ENCODE results near the gene ADARB2. TPM values are rescaled to one million over a fixed set of nuclear protein-coding genes. Genes with fewer than 3 reads are reported as not detected.

ADARB2 gene
- total and polyA plus RNA-seq, 7 experiments from 2014 or later, result 0.05 to 13.6 (median 6.3) TPM; not detected in 3

DNA sequence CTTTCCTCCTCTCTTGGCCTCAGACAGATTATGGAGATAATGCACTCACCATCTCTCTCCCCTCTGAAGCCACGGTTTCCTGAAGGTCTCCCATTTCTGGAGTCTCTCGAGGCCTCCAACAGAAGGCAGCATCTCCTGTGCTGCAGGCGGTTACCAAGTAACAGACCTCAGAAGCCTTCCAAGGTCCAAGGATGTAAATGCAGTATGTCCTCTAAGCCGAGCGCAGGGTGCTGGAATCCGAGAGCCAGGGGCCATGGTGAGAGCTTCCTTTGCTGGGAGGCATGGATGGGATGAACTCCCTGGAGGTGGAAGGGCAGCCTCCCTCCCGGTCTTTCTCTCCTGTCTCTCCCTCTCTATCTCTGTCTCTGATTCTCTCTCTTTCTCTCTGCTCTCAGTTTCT, 79.8 kb downstream of the ADARB2 start:
- no peak overlapping the region for H3K27ac Mint-ChIP-seq
- peaks cover 0 to 11% (median 0%) of the 10 kb centered on the region in 7 donors for H3K4me1 Mint-ChIP-seq
- no peaks in the 10 kb centered on the region for H3K4me1 ChIP-seq (ENCODE audit: control insufficient read depth in 2 of 2, insufficient read depth in 2 of 2, low read length in 2 of 2)
- peaks cover 11 to 24% (median 14%) of the 10 kb centered on the region in 5 donors for H3K27me3 Mint-ChIP-seq
- H3K36me3 Mint-ChIP-seq, result no peaks in the 10 kb centered on the region
- DNase-seq (no peak), ATAC-seq (no peak)
- ChIA-PET POLR2A (no interaction called here), CTCF (no interaction called here)
- peaks cover 0 to 2% (median 0%) of the 10 kb centered on the region in 11 donors for H3K9me3 Mint-ChIP-seq
- H3K9me3 ChIP-seq (ENCODE audit: control insufficient read depth in 2 of 3, low read length in 3 of 3), result no peaks in the 10 kb centered on the region
- no peak overlapping the region for H3K4me3 ChIP-seq (ENCODE audit: low read length)
- no peak overlapping the region for H3K27ac ChIP-seq (ENCODE audit: low read depth, low read length)
- H3K27me3 ChIP-seq (ENCODE audit: control insufficient read depth in 2 of 2, insufficient read depth in 2 of 2, low read length in 2 of 2), result no peaks in the 10 kb centered on the region
- H3K4me3 Mint-ChIP-seq, result no peak overlapping the region
- H3K36me3 ChIP-seq (ENCODE audit: control insufficient read depth in 2 of 3, insufficient read depth in 3 of 3, low read length in 3 of 3), result no peaks in the 10 kb centered on the region
- intact Hi-C loops (cut with micrococcal nuclease), result no loop called here

DNA sequence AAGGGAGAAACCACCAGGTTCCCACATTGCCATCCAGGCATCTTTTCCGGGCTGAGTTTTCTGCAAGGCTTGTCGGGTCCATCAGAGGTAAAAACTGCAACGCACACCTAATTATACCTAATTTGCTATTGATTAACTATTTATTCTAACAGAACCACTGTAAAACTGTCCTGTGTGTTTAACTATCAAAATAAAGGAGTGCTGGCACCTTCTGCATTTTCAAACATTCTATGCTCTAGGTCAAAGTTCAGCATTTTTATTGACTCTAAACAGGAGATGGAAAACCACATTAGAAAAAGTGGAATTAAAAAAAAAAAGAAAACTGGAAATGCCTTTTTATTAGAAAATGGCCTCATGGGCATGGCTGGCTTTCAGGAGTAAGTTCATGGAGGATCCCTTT, 82.0 kb downstream of the ADARB2 start:
- ATAC-seq, result no peak
- Mint-ChIP-seq H3K27me3 (peaks cover 9 to 17% (median 12%) of the 10 kb centered on the region in 5 donors), H3K9me3 (peaks cover 0 to 2% (median 0%) of the 10 kb centered on the region in 11 donors), H3K4me1 (peaks cover 0 to 11% (median 0%) of the 10 kb centered on the region in 7 donors), H3K4me3 (no peak overlapping the region), H3K36me3 (no peaks in the 10 kb centered on the region), H3K27ac (no peak overlapping the region)
- no peaks in the 10 kb centered on the region for H3K27me3 ChIP-seq (ENCODE audit: control insufficient read depth in 2 of 2, insufficient read depth in 2 of 2, low read length in 2 of 2)
- intact Hi-C loops (cut with micrococcal nuclease), result no loop called here
- no peaks in the 10 kb centered on the region for H3K4me1 ChIP-seq (ENCODE audit: control insufficient read depth in 2 of 2, insufficient read depth in 2 of 2, low read length in 2 of 2)
- no peak for DNase-seq
- no peak overlapping the region for H3K27ac ChIP-seq (ENCODE audit: low read depth, low read length)
- no peaks in the 10 kb centered on the region for H3K9me3 ChIP-seq (ENCODE audit: control insufficient read depth in 2 of 3, low read length in 3 of 3)
- CTCF ChIA-PET, result no interaction called here
- POLR2A ChIA-PET, result no interaction called here
- H3K36me3 ChIP-seq (ENCODE audit: control insufficient read depth in 2 of 3, insufficient read depth in 3 of 3, low read length in 3 of 3), result no peaks in the 10 kb centered on the region
- H3K4me3 ChIP-seq (ENCODE audit: low read length), result no peak overlapping the region

DNA sequence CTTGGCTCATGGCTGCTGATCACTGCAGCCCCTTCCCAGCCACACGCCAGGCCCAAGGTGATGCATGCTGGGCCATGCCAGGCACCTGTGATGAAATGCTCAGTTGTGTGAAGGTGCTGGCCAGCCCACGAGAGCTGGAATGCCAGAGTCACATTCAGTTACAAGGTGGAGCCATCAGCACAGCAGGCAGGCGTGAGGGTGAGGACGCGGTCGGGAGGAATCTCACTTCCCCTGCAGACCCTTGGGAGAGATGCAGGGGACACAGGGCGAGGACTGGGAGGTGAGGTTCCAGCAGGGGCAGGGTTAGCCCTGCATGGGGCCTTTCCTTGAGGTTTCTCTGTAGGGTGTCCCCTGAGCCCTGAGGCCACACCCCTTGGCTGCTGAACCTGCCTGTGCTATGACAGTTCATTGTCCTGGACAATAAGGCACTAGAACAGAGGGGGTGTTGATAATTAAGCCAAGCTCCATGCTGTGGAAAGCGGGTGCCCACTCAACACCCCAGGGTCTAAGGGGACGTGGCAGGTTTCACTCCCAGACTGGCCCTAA, 82.4 kb downstream of the ADARB2 start:
- no peaks in the 10 kb centered on the region for H3K36me3 Mint-ChIP-seq
- Histone ChIP-seq H3K27ac (ENCODE audit: low read depth, low read length) (no peak overlapping the region), H3K27me3 (ENCODE audit: control insufficient read depth in 2 of 2, insufficient read depth in 2 of 2, low read length in 2 of 2) (no peaks in the 10 kb centered on the region), H3K4me1 (ENCODE audit: control insufficient read depth in 2 of 2, insufficient read depth in 2 of 2, low read length in 2 of 2) (no peaks in the 10 kb centered on the region), H3K9me3 (ENCODE audit: control insufficient read depth in 2 of 3, low read length in 3 of 3) (no peaks in the 10 kb centered on the region), H3K4me3 (ENCODE audit: low read length) (no peak overlapping the region), H3K36me3 (ENCODE audit: control insufficient read depth in 2 of 3, insufficient read depth in 3 of 3, low read length in 3 of 3) (no peaks in the 10 kb centered on the region)
- H3K4me3 Mint-ChIP-seq, result no peak overlapping the region
- ATAC-seq (no peak), DNase-seq (no peak)
- ChIA-PET POLR2A (no interaction called here), CTCF (no interaction called here)
- peaks cover 0 to 11% (median 0%) of the 10 kb centered on the region in 7 donors for H3K4me1 Mint-ChIP-seq
- H3K27ac Mint-ChIP-seq, result no peak overlapping the region
- H3K9me3 Mint-ChIP-seq, result peaks cover 0 to 2% (median 0%) of the 10 kb centered on the region in 11 donors
- intact Hi-C loops (cut with micrococcal nuclease), result no loop called here
- H3K27me3 Mint-ChIP-seq, result peaks cover 9 to 21% (median 14%) of the 10 kb centered on the region in 5 donors

- Mint-ChIP-seq H3K27me3 (peaks cover 9 to 21% (median 14%) of the 10 kb centered on the region in 5 donors), H3K27ac (no peak overlapping the region), H3K4me3 (no peak overlapping the region), H3K4me1 (peaks cover 0 to 11% (median 0%) of the 10 kb centered on the region in 7 donors), H3K36me3 (no peaks in the 10 kb centered on the region), H3K9me3 (peaks cover 0 to 2% (median 0%) of the 10 kb centered on the region in 11 donors)
- DNase-seq (no peak), ATAC-seq (no peak)
- CTCF ChIA-PET, result no interaction called here
- H3K4me3 ChIP-seq (ENCODE audit: low read length), result no peak overlapping the region
- no peaks in the 10 kb centered on the region for H3K9me3 ChIP-seq (ENCODE audit: control insufficient read depth in 2 of 3, low read length in 3 of 3)
- H3K27me3 ChIP-seq (ENCODE audit: control insufficient read depth in 2 of 2, insufficient read depth in 2 of 2, low read length in 2 of 2), result no peaks in the 10 kb centered on the region
- intact Hi-C loops (cut with micrococcal nuclease), result no loop called here
- H3K27ac ChIP-seq (ENCODE audit: low read depth, low read length), result no peak overlapping the region
- H3K4me1 ChIP-seq (ENCODE audit: control insufficient read depth in 2 of 2, insufficient read depth in 2 of 2, low read length in 2 of 2), result no peaks in the 10 kb centered on the region
- no peaks in the 10 kb centered on the region for H3K36me3 ChIP-seq (ENCODE audit: control insufficient read depth in 2 of 3, insufficient read depth in 3 of 3, low read length in 3 of 3)
- POLR2A ChIA-PET, result no interaction called here
These were observed 83.1 kb downstream of the ADARB2 start for GRCh38 chr10:1654247-1654646.

DNA sequence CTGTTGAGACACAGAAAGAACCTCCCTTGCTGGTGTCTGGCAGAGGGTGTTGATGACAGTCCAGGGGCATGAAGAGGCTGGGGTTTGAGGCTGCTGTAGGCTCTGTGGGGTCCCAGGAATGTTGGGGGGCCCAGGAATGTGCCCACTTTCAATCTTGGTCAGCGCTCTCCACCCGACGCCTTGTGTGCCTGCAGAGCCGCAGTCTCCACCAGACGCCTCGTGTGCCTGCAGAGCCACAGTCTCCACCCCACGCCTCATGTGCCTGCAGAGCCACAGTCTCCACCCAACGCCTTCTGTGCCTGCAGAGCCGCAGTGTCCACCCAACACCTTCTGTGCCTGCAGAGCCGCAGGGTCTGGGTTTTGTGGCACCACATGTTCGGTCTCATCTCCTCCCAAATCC, 84.0 kb downstream of the ADARB2 start:
- Mint-ChIP-seq H3K4me3 (no peak overlapping the region), H3K9me3 (peaks cover 0 to 2% (median 0%) of the 10 kb centered on the region in 11 donors), H3K4me1 (peaks cover 0 to 9% (median 0%) of the 10 kb centered on the region in 7 donors), H3K27ac (no peak overlapping the region), H3K27me3 (peaks cover 7 to 20% (median 13%) of the 10 kb centered on the region in 5 donors), H3K36me3 (no peaks in the 10 kb centered on the region)
- intact Hi-C loops (cut with micrococcal nuclease), result no loop called here
- no peak for ATAC-seq
- DNase-seq, result no peak
- POLR2A ChIA-PET, result no interaction called here
- Histone ChIP-seq H3K36me3 (ENCODE audit: control insufficient read depth in 2 of 3, insufficient read depth in 3 of 3, low read length in 3 of 3) (no peaks in the 10 kb centered on the region), H3K4me1 (ENCODE audit: control insufficient read depth in 2 of 2, insufficient read depth in 2 of 2, low read length in 2 of 2) (no peaks in the 10 kb centered on the region), H3K27me3 (ENCODE audit: control insufficient read depth in 2 of 2, insufficient read depth in 2 of 2, low read length in 2 of 2) (no peaks in the 10 kb centered on the region), H3K27ac (ENCODE audit: low read depth, low read length) (no peak overlapping the region), H3K9me3 (ENCODE audit: control insufficient read depth in 2 of 3, low read length in 3 of 3) (no peaks in the 10 kb centered on the region), H3K4me3 (ENCODE audit: low read length) (no peak overlapping the region)
- CTCF ChIA-PET, result no interaction called here

- intact Hi-C loops (cut with micrococcal nuclease), result no loop called here
- CTCF ChIA-PET, result no interaction called here
- peaks cover 0 to 11% (median 6%) of the 10 kb centered on the region in 5 donors for H3K27me3 Mint-ChIP-seq
These were observed 85.2 kb downstream of the ADARB2 start for GRCh38 chr10:1652151-1652550.

DNA sequence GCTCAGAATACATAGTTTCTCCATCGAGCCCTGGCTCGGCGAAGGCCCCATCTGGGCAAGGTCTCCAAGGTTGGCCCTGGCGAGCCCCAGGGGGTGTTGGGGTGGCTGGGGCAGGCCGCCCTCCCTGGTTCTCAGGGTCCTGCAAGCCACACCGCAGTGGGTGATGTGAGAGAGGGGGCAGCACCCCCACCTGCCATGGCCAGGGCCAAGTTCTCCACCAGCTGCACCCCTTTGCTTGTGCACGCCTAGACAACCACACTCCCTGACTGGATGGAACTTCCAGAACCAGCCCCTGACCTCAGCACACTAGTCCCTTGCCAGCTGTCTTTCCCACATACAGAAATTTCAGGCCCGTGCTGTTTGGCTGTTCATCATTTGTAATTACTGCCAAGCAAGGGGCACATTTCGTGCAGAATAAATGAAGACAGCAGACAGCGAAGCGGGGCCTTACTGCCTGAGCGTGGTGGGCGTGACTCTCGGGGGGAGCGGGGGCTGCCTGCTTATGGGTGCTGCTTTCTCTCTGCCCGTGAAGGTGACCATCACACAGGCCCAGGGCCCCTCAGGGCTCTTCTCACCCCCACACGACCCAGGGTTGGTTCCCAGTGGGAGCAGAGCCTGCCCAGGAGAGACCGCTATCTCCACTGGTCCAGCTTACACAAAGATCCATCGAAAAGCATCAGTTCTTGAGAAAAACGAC, 85.9 kb downstream of the ADARB2 start:
- Mint-ChIP-seq H3K36me3 (no peaks in the 10 kb centered on the region), H3K4me1 (no peaks in the 10 kb centered on the region)
- POLR2A ChIA-PET, result no interaction called here

More at GRCh38 chr10:1652151-1652550, 85.2 kb downstream of the ADARB2 start:
- POLR2A ChIA-PET, result no interaction called here
- no peaks in the 10 kb centered on the region for H3K36me3 ChIP-seq (ENCODE audit: control insufficient read depth in 2 of 3, insufficient read depth in 3 of 3, low read length in 3 of 3)
- no peak overlapping the region for H3K27ac Mint-ChIP-seq
- ATAC-seq, result no peak
- H3K27me3 ChIP-seq (ENCODE audit: control insufficient read depth in 2 of 2, insufficient read depth in 2 of 2, low read length in 2 of 2), result no peaks in the 10 kb centered on the region
- H3K4me3 ChIP-seq (ENCODE audit: low read length), result no peak overlapping the region
- no peaks in the 10 kb centered on the region for H3K4me1 ChIP-seq (ENCODE audit: control insufficient read depth in 2 of 2, insufficient read depth in 2 of 2, low read length in 2 of 2)
- no peak overlapping the region for H3K27ac ChIP-seq (ENCODE audit: low read depth, low read length)
- DNase-seq, result no peak
- no peaks in the 10 kb centered on the region for H3K4me1 Mint-ChIP-seq
- H3K4me3 Mint-ChIP-seq, result no peak overlapping the region
- H3K9me3 Mint-ChIP-seq, result peaks cover 0 to 2% (median 0%) of the 10 kb centered on the region in 11 donors
- H3K36me3 Mint-ChIP-seq, result no peaks in the 10 kb centered on the region
- no peaks in the 10 kb centered on the region for H3K9me3 ChIP-seq (ENCODE audit: control insufficient read depth in 2 of 3, low read length in 3 of 3)

More for the DNA sequence above, 85.9 kb downstream of the ADARB2 start:
- Histone ChIP-seq H3K4me1 (ENCODE audit: control insufficient read depth in 2 of 2, insufficient read depth in 2 of 2, low read length in 2 of 2) (no peaks in the 10 kb centered on the region), H3K9me3 (ENCODE audit: control insufficient read depth in 2 of 3, low read length in 3 of 3) (no peaks in the 10 kb centered on the region), H3K36me3 (ENCODE audit: control insufficient read depth in 2 of 3, insufficient read depth in 3 of 3, low read length in 3 of 3) (no peaks in the 10 kb centered on the region), H3K27ac (ENCODE audit: low read depth, low read length) (no peak overlapping the region), H3K27me3 (ENCODE audit: control insufficient read depth in 2 of 2, insufficient read depth in 2 of 2, low read length in 2 of 2) (no peaks in the 10 kb centered on the region), H3K4me3 (ENCODE audit: low read length) (no peak overlapping the region)
- H3K27me3 Mint-ChIP-seq, result peaks cover 0 to 11% (median 6%) of the 10 kb centered on the region in 5 donors
- intact Hi-C loops (cut with micrococcal nuclease), result no loop called here
- ATAC-seq (no peak), DNase-seq (no peak)
- CTCF ChIA-PET, result interaction anchor here (0.6 kb wide), 1 partner anchor 142 kb away, joined by 4 read pairs; no protein-coding TSS in a partner anchor
- no peak overlapping the region for H3K4me3 Mint-ChIP-seq
- H3K27ac Mint-ChIP-seq, result no peak overlapping the region
- H3K9me3 Mint-ChIP-seq, result no peaks in the 10 kb centered on the region

Data from naive thymus-derived CD4-positive, alpha-beta T cell (primary cell).